Panc1 (cell line): Measurements from ENCODE around the gene ANTXR1. TPM values are rescaled to one million over a fixed set of nuclear protein-coding genes. Genes with fewer than 3 reads are reported as not detected.

Experiments used
- ATAC-seq: fragments of 200-7000 bp; cut with Tn5 transposase; 2 replicates; pipeline ENCODE4 v1.9.1; 2020; ENCODE audit warnings: mild to moderate bottlenecking, moderate library complexity
- BruUV-seq: library from RNA; stranded (reverse); fragments of 400-500 nt; replicated peaks from 2 replicates; lab custom pipeline; 2021; lab: Mats Ljungman, UMichigan
- CTCF ChIA-PET: fragments of 300-600 bp; sonication (Branson Sonifier 250); formaldehyde crosslinking; loops from one replicate; lab custom pipeline; 2022; ENCODE audit warnings: antibody characterized with exemption; lab: Charles Lee
- POLR2A ChIA-PET: fragments of 300-600 bp; sonication (Branson Sonifier 250); formaldehyde crosslinking; loops from one replicate; lab custom pipeline; 2022; ENCODE audit warnings: antibody characterized with exemption; lab: Charles Lee
- DNase-seq: peaks from one replicate; pipeline ENCODE4 v3.0.0-alpha.2; 2010; ENCODE audit warnings: low read depth, low spot score
- H3K27ac ChIP-seq: 2 replicates; pipeline ENCODE4 v1.5.1; 2011; ENCODE audit warnings: mild to moderate bottlenecking, low read length, inconsistent platforms
- H3K27me3 ChIP-seq: fragments of 200-500 bp; sonication (Bioruptor generic); 2 replicates; pipeline ENCODE4 v1.6.0; 2014; ENCODE audit warnings: low read length, inconsistent platforms; ENCODE audit not compliant: control insufficient read depth, insufficient read depth
- H3K36me3 ChIP-seq: fragments of 200-500 bp; sonication (Bioruptor generic); 2 replicates; pipeline ENCODE4 v1.5.1; 2014; ENCODE audit warnings: inconsistent platforms, mild to moderate bottlenecking, low read length, moderate library complexity; ENCODE audit not compliant: control insufficient read depth, insufficient read depth
- H3K4me1 ChIP-seq: 2 replicates; pipeline ENCODE4 v1.5.1; 2011; ENCODE audit warnings: inconsistent platforms, mild to moderate bottlenecking, low read length, moderate library complexity; ENCODE audit not compliant: control insufficient read depth, insufficient read depth
- H3K4me3 ChIP-seq, 2 experiments: 2 replicates each; pipeline ENCODE4 v1.5.1; 2011 to 2012; ENCODE audit warnings: low read depth in 2 of 2, low read length in 2 of 2, mild to moderate bottlenecking in 2 of 2, inconsistent platforms in 1 of 2, moderate library complexity in 1 of 2
- H3K9me3 ChIP-seq: fragments of 200-500 bp; sonication (Bioruptor generic); 2 replicates; pipeline ENCODE4 v1.5.1; 2014; ENCODE audit warnings: low read depth, mild to moderate bottlenecking, inconsistent platforms, low read length, moderate library complexity; ENCODE audit not compliant: control insufficient read depth, insufficient read depth
- CTCF ChIP-seq: fragments of 450-650 bp; IDR thresholded peaks from 2 replicates; pipeline ENCODE4 v1.5.1; 2017; ENCODE audit warnings: mild to moderate bottlenecking
- POLR2AphosphoS5 ChIP-seq: IDR thresholded peaks from 2 replicates; pipeline ENCODE4 v1.6.1; 2012; ENCODE audit warnings: mild to moderate bottlenecking, low read depth, low read length, moderate library complexity
- SIN3A ChIP-seq: IDR thresholded peaks from 2 replicates; pipeline ENCODE4 v1.6.1; 2012; ENCODE audit warnings: low read depth, mild to moderate bottlenecking, low read length, moderate library complexity, borderline replicate concordance; ENCODE audit not compliant: insufficient read depth
- TCF7L2 ChIP-seq: IDR thresholded peaks from 2 replicates; pipeline ENCODE4 v1.6.1; 2011; ENCODE audit warnings: mild to moderate bottlenecking, low read depth, low read length, inconsistent platforms
- in situ Hi-C: cut with HindIII; loops from 2 replicates; pipeline ENCODE4 v1.10.0; 2016; ENCODE audit warnings: low sequenced_read_pairs, low pct_unique_long_range_greater_than_20kb
- intact Hi-C: fragments of 100-400 bp; cut with micrococcal nuclease; formaldehyde crosslinking; loops from one replicate; pipeline ENCODE4 v1.10.0; 2022; ENCODE audit not compliant: unreplicated experiment
- total RNA-seq: library from RNA; stranded (reverse); gene quantifications from one replicate; pipeline ENCODE4 v1.2.1, GENCODE V29; 2021; ENCODE audit not compliant: unreplicated experiment
- TF ChIP-seq, protein P1 (sequence below), 2 experiments: IDR thresholded peaks; 2 replicates each; pipeline ENCODE4 v1.6.1; 2011 to 2012; ENCODE audit warnings: low read depth in 2 of 2, control low read depth in 1 of 2, low read length in 1 of 2, mild to moderate bottlenecking in 1 of 2, moderate library complexity in 1 of 2; ENCODE audit not compliant: insufficient read depth in 1 of 2

The ANTXR1 gene
- total RNA-seq, 1 experiment from 2014 or later: 132 TPM

GRCh38 chr2:69280796-69281412 lies 267.9 kb downstream of the ANTXR1 start:
- H3K27ac ChIP-seq: 0 out of 2 replicates have a peak overlapping the region, but pooled peaks have one; percentile 5
- intact Hi-C loops: no loop called here
- in situ Hi-C loops: no loop called here
- BruUV-seq: no TSS peak
- H3K4me3 ChIP-seq: no peak overlapping the region
- TF ChIP-seq, protein P1, sequence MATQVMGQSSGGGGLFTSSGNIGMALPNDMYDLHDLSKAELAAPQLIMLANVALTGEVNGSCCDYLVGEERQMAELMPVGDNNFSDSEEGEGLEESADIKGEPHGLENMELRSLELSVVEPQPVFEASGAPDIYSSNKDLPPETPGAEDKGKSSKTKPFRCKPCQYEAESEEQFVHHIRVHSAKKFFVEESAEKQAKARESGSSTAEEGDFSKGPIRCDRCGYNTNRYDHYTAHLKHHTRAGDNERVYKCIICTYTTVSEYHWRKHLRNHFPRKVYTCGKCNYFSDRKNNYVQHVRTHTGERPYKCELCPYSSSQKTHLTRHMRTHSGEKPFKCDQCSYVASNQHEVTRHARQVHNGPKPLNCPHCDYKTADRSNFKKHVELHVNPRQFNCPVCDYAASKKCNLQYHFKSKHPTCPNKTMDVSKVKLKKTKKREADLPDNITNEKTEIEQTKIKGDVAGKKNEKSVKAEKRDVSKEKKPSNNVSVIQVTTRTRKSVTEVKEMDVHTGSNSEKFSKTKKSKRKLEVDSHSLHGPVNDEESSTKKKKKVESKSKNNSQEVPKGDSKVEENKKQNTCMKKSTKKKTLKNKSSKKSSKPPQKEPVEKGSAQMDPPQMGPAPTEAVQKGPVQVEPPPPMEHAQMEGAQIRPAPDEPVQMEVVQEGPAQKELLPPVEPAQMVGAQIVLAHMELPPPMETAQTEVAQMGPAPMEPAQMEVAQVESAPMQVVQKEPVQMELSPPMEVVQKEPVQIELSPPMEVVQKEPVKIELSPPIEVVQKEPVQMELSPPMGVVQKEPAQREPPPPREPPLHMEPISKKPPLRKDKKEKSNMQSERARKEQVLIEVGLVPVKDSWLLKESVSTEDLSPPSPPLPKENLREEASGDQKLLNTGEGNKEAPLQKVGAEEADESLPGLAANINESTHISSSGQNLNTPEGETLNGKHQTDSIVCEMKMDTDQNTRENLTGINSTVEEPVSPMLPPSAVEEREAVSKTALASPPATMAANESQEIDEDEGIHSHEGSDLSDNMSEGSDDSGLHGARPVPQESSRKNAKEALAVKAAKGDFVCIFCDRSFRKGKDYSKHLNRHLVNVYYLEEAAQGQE (IDR thresholded peaks at IDR 0.05; ENCODE audit: insufficient read depth in 1 of 2, low read depth in 2 of 2, low read length in 1 of 2): no peak
- TF ChIP-seq SIN3A (no peak), POLR2AphosphoS5 (no peak), CTCF (no peak), TCF7L2 (no peak)
- no peak for DNase-seq
- H3K9me3 ChIP-seq: no peaks in the 10 kb centered on the region
- no peaks in the 10 kb centered on the region for H3K36me3 ChIP-seq
- H3K4me1 ChIP-seq: no peaks in the 10 kb centered on the region
- POLR2A ChIA-PET: no interaction called here
- no peaks in the 10 kb centered on the region for H3K27me3 ChIP-seq
- CTCF ChIA-PET: no interaction called here
- no peak for ATAC-seq

GRCh38 chr2:69285379-69285894 lies 272.5 kb downstream of the ANTXR1 start:
- H3K36me3 ChIP-seq: no peaks in the 10 kb centered on the region
- H3K4me1 ChIP-seq: no peaks in the 10 kb centered on the region
- DNase-seq (no peak), ATAC-seq (no peak)
- H3K9me3 ChIP-seq: no peaks in the 10 kb centered on the region
- intact Hi-C loops: no loop called here
- no peaks in the 10 kb centered on the region for H3K27me3 ChIP-seq
- in situ Hi-C loops: no loop called here
- TF ChIP-seq CTCF (no peak), TCF7L2 (no peak), SIN3A (no peak), POLR2AphosphoS5 (no peak)
- TF ChIP-seq, protein P1 (IDR thresholded peaks at IDR 0.05; ENCODE audit: insufficient read depth in 1 of 2, low read depth in 2 of 2, low read length in 1 of 2): no peak
- ChIA-PET POLR2A (no interaction called here), CTCF (no interaction called here)
- no peak overlapping the region for H3K4me3 ChIP-seq
- peak overlapping the region; percentile 0; the same call in 1 of the 2 replicates for H3K27ac ChIP-seq
- no TSS peak for BruUV-seq
